ENCODE results near the gene RERE. TPM values are rescaled to one million over a fixed set of nuclear protein-coding genes. Genes with fewer than 3 reads are reported as not detected.

The RERE gene
- total RNA-seq, 3 donors from 2014 or later: 99.5 to 204 (median 174) TPM

DNA sequence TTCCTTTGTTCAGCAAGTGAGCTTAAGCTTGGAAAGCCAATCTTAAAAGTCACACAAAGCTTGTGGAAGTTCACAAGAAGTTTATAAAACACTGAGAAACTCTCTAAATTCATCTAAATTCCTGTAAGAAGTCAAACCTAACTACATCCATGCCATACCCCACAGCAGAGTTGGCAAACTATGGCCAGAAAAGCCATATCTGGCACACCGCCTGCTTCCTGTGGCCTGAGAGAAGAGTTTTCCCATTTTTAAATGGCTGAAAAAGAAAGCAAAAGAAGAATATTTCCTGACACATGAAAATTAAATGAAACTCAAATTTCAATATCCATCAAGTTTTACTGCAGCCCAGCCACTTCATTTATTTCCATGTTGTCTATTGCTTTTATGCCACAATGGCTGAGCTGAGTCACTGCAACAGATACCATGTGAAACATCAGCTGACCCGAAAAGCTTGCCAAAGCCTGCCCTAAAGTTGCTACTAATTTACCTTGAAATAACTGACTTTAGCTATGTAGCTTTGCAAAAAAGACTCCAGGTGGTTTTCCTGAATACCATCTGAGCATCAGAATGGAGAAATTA, 262.4 kb downstream of the RERE start:
- no peaks in the 10 kb centered on the region for H3K36me3 ChIP-seq (ENCODE audit: low read depth)

GRCh38 chr1:8552820-8553397, 264.5 kb downstream of the RERE start:
- no peak for DNase-seq
- no peak for TF ChIP-seq CTCF (IDR thresholded peaks at IDR 0.05)
- no peaks in the 10 kb centered on the region for H3K9me3 ChIP-seq
- intact Hi-C loops (cut with DNase I, micrococcal nuclease): loop anchor here in 1 of 2 donors (10.0 kb wide), 1 partner anchor 302 kb away; no protein-coding TSS in a partner anchor
- H3K4me3 ChIP-seq: no peak overlapping the region
- ATAC-seq: no peak
- no peaks in the 10 kb centered on the region for H3K36me3 ChIP-seq (ENCODE audit: low read depth)
- H3K4me1 ChIP-seq (ENCODE audit: low read depth): peaks cover 9% of the 10 kb centered on the region

More for the DNA sequence above, 262.4 kb downstream of the RERE start:
- intact Hi-C loops (cut with DNase I, micrococcal nuclease): loop anchor here in 1 of 2 donors (10.0 kb wide), 1 partner anchor 300 kb away; no protein-coding TSS in a partner anchor
- DNase-seq: no peak
- Histone ChIP-seq H3K4me1 (ENCODE audit: low read depth) (peaks cover 9% of the 10 kb centered on the region), H3K9me3 (no peaks in the 10 kb centered on the region), H3K4me3 (no peak overlapping the region)
- no peak for ATAC-seq
- TF ChIP-seq CTCF (IDR thresholded peaks at IDR 0.05): no peak

GRCh38 chr1:8551613-8552489, 265.6 kb downstream of the RERE start:
- DNase-seq (no peak), ATAC-seq (peak; percentile 22)
- Histone ChIP-seq H3K4me1 (ENCODE audit: low read depth) (peaks cover 9% of the 10 kb centered on the region), H3K9me3 (no peaks in the 10 kb centered on the region), H3K4me3 (no peak overlapping the region), H3K36me3 (ENCODE audit: low read depth) (no peaks in the 10 kb centered on the region)
- intact Hi-C loops (cut with DNase I, micrococcal nuclease): loop anchor here in 1 of 2 donors (10.0 kb wide), 1 partner anchor 303 kb away; no protein-coding TSS in a partner anchor
- TF ChIP-seq CTCF (IDR thresholded peaks at IDR 0.05): no peak

GRCh38 chr1:8551057-8551456, 266.4 kb downstream of the RERE start:
- DNase-seq (no peak), ATAC-seq (no peak)
- intact Hi-C loops (cut with DNase I, micrococcal nuclease): loop anchor here in 1 of 2 donors (10.0 kb wide), 1 partner anchor 304 kb away; no protein-coding TSS in a partner anchor
- peaks cover 9% of the 10 kb centered on the region for H3K4me1 ChIP-seq (ENCODE audit: low read depth)
- no peak overlapping the region for H3K4me3 ChIP-seq
- H3K36me3 ChIP-seq (ENCODE audit: low read depth): no peaks in the 10 kb centered on the region
- TF ChIP-seq CTCF (IDR thresholded peaks at IDR 0.05): no peak
- no peaks in the 10 kb centered on the region for H3K9me3 ChIP-seq

- H3K9me3 ChIP-seq: no peaks in the 10 kb centered on the region
- DNase-seq (no peak), ATAC-seq (peak; percentile 70)
- intact Hi-C loops (cut with DNase I, micrococcal nuclease): no loop called here
- H3K36me3 ChIP-seq (ENCODE audit: low read depth): no peaks in the 10 kb centered on the region
- no peak for TF ChIP-seq CTCF (IDR thresholded peaks at IDR 0.05)
- peaks cover 9% of the 10 kb centered on the region for H3K4me1 ChIP-seq (ENCODE audit: low read depth)
- H3K4me3 ChIP-seq: no peak overlapping the region
Measured at GRCh38 chr1:8547791-8548190, 269.6 kb downstream of the RERE start.

All from mucosa of descending colon (tissue), 3 donors.